ENCODE data around the gene XPO6. TPM values are rescaled to one million over a fixed set of nuclear protein-coding genes. Genes with fewer than 3 reads are reported as not detected.

XPO6 gene
- total and polyA plus RNA-seq, 5 donors: 19.9 to 36.4 (median 32.2) TPM

DNA sequence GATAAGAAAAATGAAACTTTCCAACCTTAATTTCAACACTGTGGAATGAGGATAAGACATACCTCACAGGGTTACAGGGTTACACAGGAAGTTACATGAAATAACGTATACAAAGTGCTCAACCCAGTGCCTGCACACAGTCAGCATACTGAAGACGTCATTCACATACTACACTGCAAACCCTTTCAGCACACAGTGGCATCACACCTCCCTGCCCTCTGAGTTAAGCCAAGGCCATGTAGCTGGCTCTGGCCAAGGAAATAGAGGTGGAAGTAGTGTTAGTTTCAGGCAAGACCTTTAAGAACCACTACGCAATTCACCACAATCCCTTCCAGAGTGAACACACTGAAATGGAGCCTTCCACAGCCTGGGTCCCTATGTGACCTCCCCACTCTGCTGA is 101.7 kb downstream of the XPO6 start:
- no peaks in the 10 kb centered on the region for H3K9me3 ChIP-seq (ENCODE audit: control insufficient read depth, low read length)
- peak in 1 of 2 donors; percentile 20 for ATAC-seq
- no peak for DNase-seq
- WGBS: 72% methylated on average over 3 of the region's 3 CpGs
- H3K4me1 ChIP-seq (ENCODE audit: control insufficient read depth, insufficient read depth, low read length): no peaks in the 10 kb centered on the region
- no peaks in the 10 kb centered on the region for H3K27me3 ChIP-seq (ENCODE audit: control insufficient read depth, insufficient read depth)
- H3K27ac ChIP-seq (ENCODE audit: low read length): no peak overlapping the region
- intact Hi-C loops (cut with DNase I): no loop called here
- no peak overlapping the region for H3K4me3 ChIP-seq (ENCODE audit: low read length)

DNA sequence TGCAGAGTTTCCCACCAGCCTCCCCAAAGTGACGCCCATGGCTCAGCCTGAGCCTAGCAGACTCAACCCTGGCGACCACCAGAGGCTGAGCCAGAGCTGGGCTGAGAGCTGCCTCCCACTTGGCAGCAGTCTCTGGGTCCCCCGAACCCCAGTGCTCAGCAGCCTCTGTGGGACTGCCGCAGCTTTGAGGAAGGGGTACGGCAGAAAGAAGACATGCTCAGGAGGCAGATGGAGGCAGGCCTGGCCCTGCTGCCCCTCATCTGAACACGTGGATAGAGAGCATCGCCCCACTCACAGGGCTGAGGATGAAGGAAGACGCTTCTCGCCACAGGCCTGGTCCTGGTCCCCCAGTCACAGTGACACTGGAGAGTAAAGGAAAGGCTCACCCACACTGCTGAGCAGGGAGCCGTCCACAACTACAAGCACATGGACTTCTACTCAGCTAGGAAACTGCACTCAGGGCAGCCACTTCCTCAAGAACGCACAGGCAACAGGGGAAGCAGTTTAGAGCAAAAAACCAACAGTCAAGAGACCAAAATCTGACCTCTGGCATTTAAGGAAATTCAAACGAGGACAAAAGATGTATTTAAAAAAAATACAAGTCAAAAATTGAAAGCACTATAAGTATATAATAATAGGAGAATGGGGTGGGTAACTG is 103.0 kb downstream of the XPO6 start:
- intact Hi-C loops (cut with DNase I): loop anchor here in 1 of 4 donors (10.0 kb wide), 1 partner anchor 56 kb away; no protein-coding TSS in a partner anchor
- Histone ChIP-seq H3K4me1 (ENCODE audit: control insufficient read depth, insufficient read depth, low read length) (no peaks in the 10 kb centered on the region), H3K27ac (ENCODE audit: low read length) (no peak overlapping the region), H3K27me3 (ENCODE audit: control insufficient read depth, insufficient read depth) (no peaks in the 10 kb centered on the region), H3K9me3 (ENCODE audit: control insufficient read depth, low read length) (no peaks in the 10 kb centered on the region), H3K4me3 (ENCODE audit: low read length) (no peak overlapping the region)
- ATAC-seq (no peak), DNase-seq (no peak)
- 83% methylated on average over 12 of the region's 12 CpGs for WGBS

DNA sequence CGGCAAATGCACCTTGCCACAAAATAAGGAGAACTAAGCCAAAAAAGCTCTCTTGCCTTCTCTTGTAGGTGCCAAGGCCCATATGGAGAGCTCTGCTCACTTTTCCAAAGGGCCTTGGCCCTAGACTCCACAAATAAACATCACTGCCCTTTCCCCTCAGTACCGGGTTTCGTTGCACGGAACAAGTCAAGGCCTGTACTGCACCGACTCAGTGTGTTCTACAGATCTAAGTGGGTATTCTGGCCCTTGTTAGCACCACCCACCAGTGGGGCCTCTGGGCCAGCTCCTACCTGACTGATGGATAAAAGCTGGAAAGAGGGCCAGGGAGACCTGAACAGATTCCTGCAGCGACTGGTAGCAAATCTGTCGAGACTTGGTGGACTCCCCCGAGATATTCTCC is 104.5 kb downstream of the XPO6 start:
- Histone ChIP-seq H3K4me1 (ENCODE audit: control insufficient read depth, insufficient read depth, low read length) (no peaks in the 10 kb centered on the region), H3K27ac (ENCODE audit: low read length) (no peak overlapping the region), H3K9me3 (ENCODE audit: control insufficient read depth, low read length) (no peaks in the 10 kb centered on the region), H3K27me3 (ENCODE audit: control insufficient read depth, insufficient read depth) (no peaks in the 10 kb centered on the region), H3K4me3 (ENCODE audit: low read length) (no peak overlapping the region)
- ATAC-seq: no peak
- intact Hi-C loops (cut with DNase I): loop anchor here in 1 of 4 donors (10.0 kb wide), 1 partner anchor 58 kb away; no protein-coding TSS in a partner anchor
- 92% methylated on average over 8 of the region's 8 CpGs for WGBS
- DNase-seq: no peak

DNA sequence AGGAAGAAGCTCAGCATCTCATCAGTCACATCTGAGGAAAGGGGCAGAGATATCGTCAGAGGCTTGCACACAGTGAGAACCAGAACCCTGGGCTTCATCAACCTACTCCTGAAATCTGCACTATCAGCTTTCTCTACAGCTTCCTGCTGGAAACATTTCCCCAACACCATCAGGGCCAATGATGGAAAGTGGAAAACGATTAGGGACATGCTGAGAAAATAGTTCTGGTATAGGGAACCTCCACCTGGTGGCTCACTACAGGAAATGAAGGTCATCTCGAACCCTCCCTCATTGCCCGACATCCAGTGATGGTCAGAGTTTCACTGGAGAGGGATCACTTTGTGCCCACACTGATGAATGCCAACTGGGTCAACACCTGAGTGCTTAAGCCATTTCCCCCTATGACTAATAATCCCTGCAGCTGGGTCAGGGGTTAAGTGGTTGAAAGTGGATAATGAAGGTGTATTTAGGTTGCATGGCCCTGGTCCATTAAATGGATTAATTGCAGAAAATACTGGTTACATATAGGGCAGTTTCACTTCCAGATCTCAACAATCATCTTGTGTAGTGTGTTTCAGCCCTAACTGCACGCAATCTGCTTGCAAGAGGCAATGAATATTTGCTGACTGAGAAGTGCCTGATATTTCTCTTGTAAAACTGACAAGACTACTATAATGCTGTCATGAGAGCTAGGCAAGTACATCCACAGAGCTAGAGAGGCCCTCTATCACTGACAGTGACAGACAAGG is 105.1 kb downstream of the XPO6 start:
- ATAC-seq (no peak), DNase-seq (no peak)
- WGBS: 80% methylated on average over 5 of the region's 5 CpGs
- intact Hi-C loops (cut with DNase I): loop anchor here in 1 of 4 donors (10.0 kb wide), 1 partner anchor 58 kb away; no protein-coding TSS in a partner anchor
- Histone ChIP-seq H3K27ac (ENCODE audit: low read length) (no peak overlapping the region), H3K9me3 (ENCODE audit: control insufficient read depth, low read length) (no peaks in the 10 kb centered on the region), H3K4me3 (ENCODE audit: low read length) (no peak overlapping the region), H3K27me3 (ENCODE audit: control insufficient read depth, insufficient read depth) (no peaks in the 10 kb centered on the region), H3K4me1 (ENCODE audit: control insufficient read depth, insufficient read depth, low read length) (no peaks in the 10 kb centered on the region)

DNA sequence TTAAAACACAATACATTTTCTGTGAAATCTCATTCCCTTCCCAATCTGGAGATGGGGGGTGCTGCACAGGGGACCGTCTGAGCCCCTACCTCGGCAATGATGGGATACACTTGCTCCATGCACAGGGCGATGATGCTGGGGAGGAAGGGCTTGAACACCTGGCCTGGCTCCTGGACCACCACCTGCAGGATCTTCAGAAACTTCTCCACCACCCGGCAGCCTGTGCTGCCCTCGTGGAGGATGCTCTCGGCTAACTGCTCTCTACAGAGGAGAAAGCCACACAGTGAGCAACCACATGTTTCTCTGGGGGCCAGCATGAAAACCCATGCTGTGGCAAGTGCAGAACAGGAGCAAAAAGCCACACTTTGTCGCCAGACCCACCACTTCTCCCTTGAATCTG is 105.8 kb downstream of the XPO6 start:
- 97% methylated on average over 7 of the region's 7 CpGs for WGBS
- H3K27me3 ChIP-seq (ENCODE audit: control insufficient read depth, insufficient read depth): no peaks in the 10 kb centered on the region
- ATAC-seq (no peak), DNase-seq (no peak)
- H3K4me1 ChIP-seq (ENCODE audit: control insufficient read depth, insufficient read depth, low read length): no peaks in the 10 kb centered on the region
- H3K27ac ChIP-seq (ENCODE audit: low read length): no peak overlapping the region
- no peak overlapping the region for H3K4me3 ChIP-seq (ENCODE audit: low read length)
- H3K9me3 ChIP-seq (ENCODE audit: control insufficient read depth, low read length): no peaks in the 10 kb centered on the region
- intact Hi-C loops (cut with DNase I): loop anchor here in 1 of 4 donors (10.0 kb wide), 1 partner anchor 59 kb away; no protein-coding TSS in a partner anchor

DNA sequence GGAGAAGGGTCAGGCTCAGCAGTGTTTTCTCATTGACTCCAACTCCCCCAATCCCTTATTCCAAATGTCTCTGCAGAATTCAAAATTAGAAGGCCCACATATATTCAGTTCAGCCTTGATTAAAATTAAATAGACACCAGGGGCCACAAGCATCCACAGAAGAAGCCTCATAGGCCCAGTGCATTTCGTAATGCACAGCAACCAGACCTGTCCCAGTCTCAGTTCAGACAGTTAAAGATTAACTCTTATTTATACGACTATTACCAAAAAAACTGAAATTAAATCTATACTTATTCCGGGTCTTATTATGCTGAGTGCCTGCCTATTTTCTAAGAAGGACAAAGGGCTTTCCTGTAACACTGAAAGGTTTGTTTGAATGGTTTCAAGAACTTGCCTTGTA is 106.5 kb downstream of the XPO6 start:
- no peak for ATAC-seq
- intact Hi-C loops (cut with DNase I): loop anchor here in 1 of 4 donors (10.0 kb wide), 1 partner anchor 60 kb away; no protein-coding TSS in a partner anchor
- Histone ChIP-seq H3K4me1 (ENCODE audit: control insufficient read depth, insufficient read depth, low read length) (no peaks in the 10 kb centered on the region), H3K27ac (ENCODE audit: low read length) (no peak overlapping the region), H3K9me3 (ENCODE audit: control insufficient read depth, low read length) (no peaks in the 10 kb centered on the region), H3K4me3 (ENCODE audit: low read length) (no peak overlapping the region), H3K27me3 (ENCODE audit: control insufficient read depth, insufficient read depth) (no peaks in the 10 kb centered on the region)
- WGBS: 94% methylated on average over 3 of the region's 3 CpGs
- DNase-seq: no peak

DNA sequence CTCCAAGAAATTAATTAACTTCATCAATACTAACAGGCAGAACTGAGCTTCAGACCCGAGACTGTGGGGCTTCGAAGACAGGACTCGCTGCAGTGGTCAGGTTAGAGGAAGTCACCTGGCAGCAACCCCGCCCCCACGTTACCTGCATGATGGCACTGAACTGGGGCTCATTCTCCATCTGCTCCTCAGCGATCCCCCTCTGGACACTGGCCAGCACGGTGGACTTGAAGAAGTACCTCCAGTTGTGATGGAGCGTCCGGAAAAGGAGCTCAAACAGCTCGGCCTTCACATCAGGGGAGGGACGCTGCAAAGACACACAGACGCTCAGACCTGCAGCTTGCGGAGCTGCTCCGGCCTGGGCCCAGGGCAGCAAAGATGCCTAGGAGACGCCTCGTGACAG is 107.4 kb downstream of the XPO6 start:
- WGBS: 95% methylated on average over 16 of the region's 16 CpGs

DNA sequence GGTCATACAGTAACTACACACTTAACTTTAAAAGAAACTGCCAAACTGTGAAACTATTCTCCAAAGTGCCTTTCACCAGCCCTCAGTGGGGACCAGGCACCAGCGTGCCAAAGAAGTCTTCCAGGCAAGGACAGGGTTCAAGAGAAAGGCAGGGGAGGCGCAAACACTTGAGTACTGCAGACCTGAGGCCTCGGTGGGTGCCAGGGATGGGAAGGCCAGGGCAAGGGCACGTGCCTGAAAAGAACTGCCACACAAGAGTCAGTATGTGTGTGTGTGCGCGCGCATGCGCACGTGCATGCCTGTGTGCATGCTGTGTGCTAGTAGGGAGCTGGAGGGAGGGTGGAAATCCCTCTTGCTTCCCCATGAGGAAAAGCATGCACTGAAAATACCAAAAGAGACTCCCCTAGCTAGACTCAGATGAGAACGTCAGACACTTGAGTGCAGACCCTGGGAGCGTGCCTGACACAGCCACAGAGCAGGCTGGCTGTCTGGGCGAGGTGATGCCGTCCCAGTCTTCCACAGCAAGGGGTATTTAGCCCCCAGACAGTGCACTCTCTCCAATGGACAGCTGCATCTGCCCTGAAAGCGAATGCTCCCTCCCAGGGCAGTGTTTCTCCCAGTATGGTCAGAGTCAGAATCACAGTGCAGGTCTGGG is 108.1 kb downstream of the XPO6 start:
- DNase-seq: no peak
- WGBS: 95% methylated on average over 14 of the region's 14 CpGs

More for the DNA sequence above, 107.4 kb downstream of the XPO6 start:
- peak in 1 of 3 donors; percentile 40 for DNase-seq
- Histone ChIP-seq H3K9me3 (ENCODE audit: control insufficient read depth, low read length) (no peaks in the 10 kb centered on the region), H3K27ac (ENCODE audit: low read length) (no peak overlapping the region), H3K4me1 (ENCODE audit: control insufficient read depth, insufficient read depth, low read length) (no peaks in the 10 kb centered on the region), H3K4me3 (ENCODE audit: low read length) (no peak overlapping the region), H3K27me3 (ENCODE audit: control insufficient read depth, insufficient read depth) (no peaks in the 10 kb centered on the region)
- no peak for ATAC-seq
- intact Hi-C loops (cut with DNase I): loop anchor here in 1 of 4 donors (10.0 kb wide), 1 partner anchor 60 kb away; no protein-coding TSS in a partner anchor

DNA sequence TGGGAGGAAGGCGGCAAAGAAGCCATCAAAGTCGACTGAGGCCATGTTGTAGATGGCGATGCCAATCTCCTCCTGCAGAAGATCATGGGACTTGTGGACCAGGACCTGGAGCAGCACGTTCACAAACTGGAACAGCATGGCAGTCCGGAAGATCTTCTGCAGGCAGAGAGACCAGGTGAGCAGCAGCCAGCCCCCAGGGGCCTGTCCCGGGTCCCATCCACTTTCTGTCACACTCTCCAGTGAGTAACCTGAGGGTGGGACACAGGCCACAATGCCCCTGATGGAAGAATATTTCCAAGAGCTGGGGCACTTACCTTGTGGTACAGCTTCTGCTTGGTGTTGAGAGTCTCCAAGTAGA is 110.3 kb downstream of the XPO6 start:
- ATAC-seq: no peak
- H3K4me3 ChIP-seq (ENCODE audit: low read length): no peak overlapping the region
- intact Hi-C loops (cut with DNase I): loop anchor here in 1 of 4 donors (10.0 kb wide), 1 partner anchor 63 kb away; no protein-coding TSS in a partner anchor
- H3K27me3 ChIP-seq (ENCODE audit: control insufficient read depth, insufficient read depth): no peaks in the 10 kb centered on the region
- no peak overlapping the region for H3K27ac ChIP-seq (ENCODE audit: low read length)
- 95% methylated on average over 6 of the region's 6 CpGs for WGBS
- H3K9me3 ChIP-seq (ENCODE audit: control insufficient read depth, low read length): no peaks in the 10 kb centered on the region
- no peaks in the 10 kb centered on the region for H3K4me1 ChIP-seq (ENCODE audit: control insufficient read depth, insufficient read depth, low read length)
- DNase-seq: no peak

More for the DNA sequence above, 108.1 kb downstream of the XPO6 start:
- Histone ChIP-seq H3K9me3 (ENCODE audit: control insufficient read depth, low read length) (no peaks in the 10 kb centered on the region), H3K4me3 (ENCODE audit: low read length) (no peak overlapping the region), H3K27ac (ENCODE audit: low read length) (no peak overlapping the region), H3K4me1 (ENCODE audit: control insufficient read depth, insufficient read depth, low read length) (no peaks in the 10 kb centered on the region), H3K27me3 (ENCODE audit: control insufficient read depth, insufficient read depth) (no peaks in the 10 kb centered on the region)
- intact Hi-C loops (cut with DNase I): loop anchor here in 1 of 4 donors (10.0 kb wide), 1 partner anchor 61 kb away; no protein-coding TSS in a partner anchor
- ATAC-seq: no peak

DNA sequence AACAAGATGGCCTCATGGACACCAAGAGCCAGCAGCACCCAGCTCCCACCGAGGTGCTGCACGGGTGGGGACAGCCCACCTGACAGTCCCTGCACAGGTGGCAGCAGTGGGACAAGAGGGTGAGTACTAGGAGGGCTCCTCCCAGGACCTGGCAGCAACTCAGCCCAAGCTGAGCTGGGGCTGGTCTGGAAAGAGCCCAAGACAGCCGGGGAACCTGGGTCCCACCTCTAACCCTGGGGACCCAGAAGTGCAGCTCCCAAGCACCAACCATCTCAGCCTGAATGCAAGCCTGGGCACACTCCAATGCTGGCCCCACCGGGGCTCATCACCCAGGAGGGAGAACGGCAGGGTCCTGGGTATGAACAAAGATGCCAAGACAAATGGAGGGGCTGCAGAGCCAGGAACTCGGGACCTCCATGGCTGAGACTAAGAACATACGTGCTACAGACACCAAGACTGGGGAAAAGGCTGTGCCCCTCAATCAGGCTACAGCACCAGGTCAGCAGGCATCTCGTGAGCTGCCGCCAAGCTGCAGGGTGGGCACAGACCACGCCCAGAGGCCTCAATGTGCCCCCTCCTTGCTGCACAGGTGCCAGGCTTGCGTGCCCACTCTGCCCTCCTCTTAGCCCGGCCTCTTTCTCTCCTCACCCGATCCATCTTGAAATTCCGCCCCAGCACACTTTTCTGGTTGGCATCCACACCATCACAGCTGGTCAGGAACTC is 110.8 kb downstream of the XPO6 start:
- Histone ChIP-seq H3K4me1 (ENCODE audit: control insufficient read depth, insufficient read depth, low read length) (no peaks in the 10 kb centered on the region), H3K9me3 (ENCODE audit: control insufficient read depth, low read length) (no peaks in the 10 kb centered on the region), H3K27me3 (ENCODE audit: control insufficient read depth, insufficient read depth) (no peaks in the 10 kb centered on the region), H3K4me3 (ENCODE audit: low read length) (no peak overlapping the region), H3K27ac (ENCODE audit: low read length) (no peak overlapping the region)
- intact Hi-C loops (cut with DNase I): loop anchor here in 1 of 4 donors (10.0 kb wide), 1 partner anchor 64 kb away; no protein-coding TSS in a partner anchor
- DNase-seq: no peak
- ATAC-seq: no peak
- WGBS: 95% methylated on average over 14 of the region's 14 CpGs
